ENCODE data around the gene KDM2A.

Gene KDM2A

DNA sequence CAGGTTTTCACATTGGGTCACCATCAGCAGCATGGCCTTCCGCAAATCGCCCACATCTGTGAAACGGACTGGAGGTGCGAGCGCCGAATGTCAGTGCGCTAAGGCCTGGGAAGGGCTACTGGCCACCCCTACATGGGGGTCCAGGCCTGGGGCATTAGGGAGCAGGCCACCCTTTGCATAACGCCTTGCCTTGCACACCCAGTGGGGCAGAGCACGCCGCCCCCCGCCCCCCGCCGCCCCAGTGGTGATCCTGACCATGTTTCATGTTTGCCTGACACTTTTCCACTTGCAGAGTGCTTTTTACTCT is 149.9 kb downstream of the KDM2A start:
- H3K36me3 ChIP-seq (ENCODE audit: control insufficient read depth, insufficient read depth, low read length) = peaks cover 10% of the 10 kb centered on the region
- H3K9ac ChIP-seq (ENCODE audit: low read length) = no peak overlapping the region
- peaks cover 44% of the 10 kb centered on the region for H3K4me1 ChIP-seq (ENCODE audit: control insufficient read depth, insufficient read depth, low read length)
- no peaks in the 10 kb centered on the region for H3K9me3 ChIP-seq (ENCODE audit: control insufficient read depth, insufficient read depth, low read depth, low read length)
- H3K4me3 ChIP-seq (ENCODE audit: low read depth, low read length) = no peak overlapping the region
- H3K27me3 ChIP-seq (ENCODE audit: control insufficient read depth, insufficient read depth, low read length) = peaks cover 19% of the 10 kb centered on the region
- H3K27ac ChIP-seq (ENCODE audit: low read depth, low read length) = no peak overlapping the region

DNA sequence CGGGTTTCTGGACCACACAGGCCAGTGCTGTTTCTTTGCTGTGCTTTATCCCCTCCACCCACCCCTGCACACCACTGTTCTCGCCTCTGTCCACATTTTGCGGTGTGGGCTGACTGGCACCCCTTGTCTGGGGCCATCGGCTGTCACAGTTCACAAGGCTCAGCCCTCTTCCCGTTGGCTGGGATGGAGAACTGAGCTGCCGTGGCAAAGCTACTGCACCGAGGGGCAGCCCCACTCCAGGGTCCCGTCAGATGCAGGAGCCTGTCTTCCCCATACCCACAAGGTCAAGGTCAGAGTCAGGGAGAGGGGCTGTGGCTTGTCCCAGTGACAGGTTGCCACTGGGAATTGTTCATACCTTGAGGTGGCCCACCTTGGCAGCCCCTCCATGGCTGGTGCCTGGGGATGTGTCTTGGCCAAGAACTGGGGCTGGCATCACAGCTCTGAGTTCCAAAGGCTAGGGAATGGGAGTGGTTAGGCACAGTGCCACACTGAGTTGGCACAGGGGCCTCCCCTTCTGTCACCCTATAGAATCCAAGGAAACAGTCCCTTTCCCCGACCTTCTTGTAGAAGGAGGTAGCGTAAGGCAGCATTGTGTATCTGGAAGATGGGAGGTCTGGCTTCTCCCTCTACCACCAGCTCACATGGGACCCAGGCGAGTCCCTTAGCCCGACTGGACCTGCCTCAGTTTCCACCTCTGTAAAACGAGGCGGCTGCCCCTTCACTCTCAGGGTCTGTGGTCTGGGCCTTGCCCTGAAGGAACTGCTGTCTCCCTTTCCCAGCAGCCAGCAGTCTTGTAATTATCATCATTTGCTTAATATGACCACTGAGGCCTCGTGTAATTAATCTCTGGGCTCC is 150.6 kb downstream of the KDM2A start:
- H3K9me3 ChIP-seq (ENCODE audit: control insufficient read depth, insufficient read depth, low read depth, low read length) = no peaks in the 10 kb centered on the region
- peaks cover 10% of the 10 kb centered on the region for H3K36me3 ChIP-seq (ENCODE audit: control insufficient read depth, insufficient read depth, low read length)
- H3K4me3 ChIP-seq (ENCODE audit: low read depth, low read length) = peak overlapping the region; percentile 43
- H3K4me1 ChIP-seq (ENCODE audit: control insufficient read depth, insufficient read depth, low read length) = peaks cover 44% of the 10 kb centered on the region
- H3K27me3 ChIP-seq (ENCODE audit: control insufficient read depth, insufficient read depth, low read length) = peaks cover 13% of the 10 kb centered on the region
- peak overlapping the region; percentile 39 for H3K9ac ChIP-seq (ENCODE audit: low read length)
- no peak overlapping the region for H3K27ac ChIP-seq (ENCODE audit: low read depth, low read length)

DNA sequence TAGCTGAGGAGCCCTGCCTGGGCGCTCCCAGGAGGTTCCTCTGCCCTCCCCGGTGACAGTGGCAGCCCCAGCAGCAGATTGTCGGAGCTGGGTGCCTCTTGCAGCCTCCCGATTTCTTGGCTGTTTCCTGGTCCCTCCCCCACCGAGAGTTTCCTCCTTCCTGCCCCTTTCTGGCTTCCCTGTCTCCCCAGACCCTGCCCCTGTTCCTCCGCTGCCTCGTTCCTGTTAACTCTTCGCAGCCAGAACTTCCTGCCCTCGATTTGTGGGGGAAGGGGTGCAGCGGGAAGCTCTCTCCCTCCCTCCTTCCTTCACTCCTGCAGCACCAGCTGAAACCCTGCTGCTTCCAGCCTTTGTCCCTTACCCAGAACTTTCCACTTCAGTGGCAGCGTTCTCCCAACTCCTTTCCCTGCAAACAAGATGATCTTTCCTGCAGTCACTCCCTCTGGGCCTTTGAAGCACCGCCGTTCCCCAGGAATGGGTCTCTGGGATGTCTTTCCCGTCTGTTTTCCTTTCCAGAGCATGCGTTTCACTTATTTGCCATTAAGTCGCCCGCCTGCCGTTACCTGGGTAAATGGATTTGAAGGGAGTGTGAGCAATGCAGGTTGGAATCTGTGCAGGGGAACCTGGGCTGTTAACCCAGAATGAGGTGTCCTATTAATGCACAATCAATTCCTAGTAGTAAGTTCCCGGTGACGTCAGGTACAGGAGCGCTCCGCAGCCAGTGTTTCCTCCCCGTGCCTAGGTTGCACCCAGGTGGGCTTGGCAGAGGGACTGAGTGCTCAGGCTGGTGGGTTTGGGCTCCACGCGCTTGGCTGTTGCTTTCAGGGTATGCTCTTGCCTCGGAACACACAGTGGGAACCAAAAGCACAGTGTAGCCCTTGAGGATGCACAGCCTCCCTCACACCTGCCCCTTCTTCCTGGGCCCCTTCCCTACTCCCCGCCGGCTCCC is 151.5 kb downstream of the KDM2A start:
- Histone ChIP-seq H3K27me3 (ENCODE audit: control insufficient read depth, insufficient read depth, low read length) (peaks cover 5% of the 10 kb centered on the region), H3K9me3 (ENCODE audit: control insufficient read depth, insufficient read depth, low read depth, low read length) (no peaks in the 10 kb centered on the region), H3K9ac (ENCODE audit: low read length) (peak overlapping the region; percentile 39), H3K4me3 (ENCODE audit: low read depth, low read length) (peak overlapping the region; percentile 43), H3K27ac (ENCODE audit: low read depth, low read length) (no peak overlapping the region), H3K36me3 (ENCODE audit: control insufficient read depth, insufficient read depth, low read length) (peaks cover 12% of the 10 kb centered on the region), H3K4me1 (ENCODE audit: control insufficient read depth, insufficient read depth, low read length) (peaks cover 44% of the 10 kb centered on the region)

DNA sequence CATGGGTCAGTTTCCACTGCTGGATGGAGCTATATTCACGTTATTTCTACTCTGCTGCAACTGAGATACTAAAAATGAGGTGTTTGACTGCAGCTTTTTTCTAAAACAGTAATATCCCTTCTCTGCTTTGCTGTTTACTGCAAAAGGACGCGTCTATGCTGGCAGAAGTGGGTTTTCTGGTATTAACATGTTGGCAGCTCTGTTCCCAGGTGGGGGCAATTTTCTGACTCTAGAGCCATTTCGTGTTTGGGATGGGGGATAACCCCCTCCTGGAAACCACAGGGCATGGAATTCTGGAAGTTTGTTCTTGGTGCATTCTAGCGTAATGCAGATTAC is 152.1 kb downstream of the KDM2A start:
- no peaks in the 10 kb centered on the region for H3K27me3 ChIP-seq (ENCODE audit: control insufficient read depth, insufficient read depth, low read length)
- H3K9me3 ChIP-seq (ENCODE audit: control insufficient read depth, insufficient read depth, low read depth, low read length) = no peaks in the 10 kb centered on the region
- no peak overlapping the region for H3K27ac ChIP-seq (ENCODE audit: low read depth, low read length)
- peaks cover 12% of the 10 kb centered on the region for H3K36me3 ChIP-seq (ENCODE audit: control insufficient read depth, insufficient read depth, low read length)
- peak overlapping the region; percentile 39 for H3K9ac ChIP-seq (ENCODE audit: low read length)
- peaks cover 49% of the 10 kb centered on the region for H3K4me1 ChIP-seq (ENCODE audit: control insufficient read depth, insufficient read depth, low read length)
- H3K4me3 ChIP-seq (ENCODE audit: low read depth, low read length) = peak overlapping the region; percentile 43; the same call in 1 of the 2 replicates

DNA sequence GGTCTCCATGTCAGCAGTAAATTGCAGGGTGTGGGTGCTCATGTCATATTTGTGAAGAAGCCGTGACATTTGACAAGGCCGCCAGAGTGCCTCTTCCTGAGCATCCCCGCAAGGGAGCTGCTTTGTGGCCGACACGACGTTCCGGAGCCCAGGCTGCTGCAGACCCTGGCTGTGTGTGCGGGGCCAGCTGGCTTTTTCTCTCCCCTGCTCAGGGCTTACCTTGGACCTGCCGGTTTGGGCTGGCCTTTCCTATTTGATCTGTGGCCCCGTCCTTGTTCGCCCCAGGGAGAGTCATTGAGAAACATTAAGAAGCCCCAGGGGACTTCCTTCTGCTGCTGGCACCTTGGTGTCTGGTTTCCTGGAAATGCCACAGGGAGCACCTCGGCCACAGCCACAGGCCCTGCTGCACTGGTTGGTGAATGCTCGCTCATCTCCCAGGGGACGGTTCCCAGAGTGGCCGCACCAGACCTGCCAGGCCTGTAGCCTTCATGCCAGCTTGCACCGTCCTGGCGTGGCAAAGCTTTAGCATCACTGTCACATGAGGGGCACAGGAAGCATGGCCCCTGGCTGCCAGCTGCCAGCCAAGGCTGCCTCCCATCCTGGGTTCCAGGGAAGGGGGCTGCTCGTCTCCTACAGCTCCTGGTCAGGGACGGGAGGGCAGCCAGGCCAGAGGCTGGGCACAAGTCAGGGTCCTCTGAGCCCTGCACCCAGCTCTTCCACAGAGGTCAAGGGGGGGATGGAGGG is 152.7 kb downstream of the KDM2A start:
- Histone ChIP-seq H3K9ac (ENCODE audit: low read length) (no peak overlapping the region), H3K4me3 (ENCODE audit: low read depth, low read length) (no peak overlapping the region), H3K27ac (ENCODE audit: low read depth, low read length) (no peak overlapping the region), H3K36me3 (ENCODE audit: control insufficient read depth, insufficient read depth, low read length) (peaks cover 12% of the 10 kb centered on the region), H3K4me1 (ENCODE audit: control insufficient read depth, insufficient read depth, low read length) (peaks cover 54% of the 10 kb centered on the region), H3K9me3 (ENCODE audit: control insufficient read depth, insufficient read depth, low read depth, low read length) (no peaks in the 10 kb centered on the region), H3K27me3 (ENCODE audit: control insufficient read depth, insufficient read depth, low read length) (no peaks in the 10 kb centered on the region)

DNA sequence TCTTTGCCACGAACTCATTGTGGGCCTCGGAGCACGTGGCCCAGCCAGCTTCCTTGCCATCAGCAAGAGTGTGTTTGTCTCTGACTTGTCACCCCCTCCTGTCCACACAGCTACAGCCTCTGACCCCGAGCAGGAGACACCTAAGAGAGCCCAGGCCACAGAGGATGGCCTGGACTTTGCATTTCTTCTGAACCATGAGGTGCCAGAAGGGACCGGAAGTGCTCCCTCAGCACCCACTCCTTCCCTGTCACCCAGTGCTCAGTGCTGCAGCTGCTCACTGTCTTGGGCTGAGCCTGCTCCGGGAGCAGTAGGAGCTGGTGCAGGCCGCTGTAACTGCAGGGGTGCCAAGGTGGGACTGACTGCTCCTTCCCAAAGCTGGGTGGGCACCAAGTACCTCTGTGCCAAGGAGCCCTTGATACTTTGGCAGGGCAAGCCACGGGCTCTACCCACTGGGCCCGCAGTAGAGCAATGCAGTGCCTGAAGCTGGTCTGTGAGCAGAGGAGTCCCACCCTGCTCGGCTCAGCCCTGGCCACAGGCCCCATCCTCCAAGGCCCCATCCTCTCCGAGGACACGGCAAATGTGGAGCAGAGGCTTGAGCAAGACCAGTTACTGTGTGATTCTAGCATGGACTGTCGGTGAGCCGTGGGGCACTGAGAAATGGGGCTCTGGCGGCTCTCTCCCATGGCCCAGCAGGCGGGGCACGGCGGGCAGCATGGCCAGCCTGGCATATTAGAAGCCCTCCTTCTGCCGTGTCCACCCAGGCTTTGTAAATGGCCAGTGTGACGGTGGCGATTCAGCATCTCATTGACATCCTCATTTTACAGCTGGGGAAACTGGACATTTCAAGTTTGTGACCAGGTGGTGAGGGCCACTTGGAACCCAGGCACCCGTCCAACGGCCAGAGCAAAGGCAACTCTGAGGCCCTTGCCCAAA is 153.5 kb downstream of the KDM2A start:
- H3K9ac ChIP-seq (ENCODE audit: low read length) = no peak overlapping the region
- H3K9me3 ChIP-seq (ENCODE audit: control insufficient read depth, insufficient read depth, low read depth, low read length) = no peaks in the 10 kb centered on the region
- no peak overlapping the region for H3K4me3 ChIP-seq (ENCODE audit: low read depth, low read length)
- H3K27ac ChIP-seq (ENCODE audit: low read depth, low read length) = no peak overlapping the region
- peaks cover 57% of the 10 kb centered on the region for H3K4me1 ChIP-seq (ENCODE audit: control insufficient read depth, insufficient read depth, low read length)
- no peaks in the 10 kb centered on the region for H3K27me3 ChIP-seq (ENCODE audit: control insufficient read depth, insufficient read depth, low read length)
- H3K36me3 ChIP-seq (ENCODE audit: control insufficient read depth, insufficient read depth, low read length) = peaks cover 12% of the 10 kb centered on the region

DNA sequence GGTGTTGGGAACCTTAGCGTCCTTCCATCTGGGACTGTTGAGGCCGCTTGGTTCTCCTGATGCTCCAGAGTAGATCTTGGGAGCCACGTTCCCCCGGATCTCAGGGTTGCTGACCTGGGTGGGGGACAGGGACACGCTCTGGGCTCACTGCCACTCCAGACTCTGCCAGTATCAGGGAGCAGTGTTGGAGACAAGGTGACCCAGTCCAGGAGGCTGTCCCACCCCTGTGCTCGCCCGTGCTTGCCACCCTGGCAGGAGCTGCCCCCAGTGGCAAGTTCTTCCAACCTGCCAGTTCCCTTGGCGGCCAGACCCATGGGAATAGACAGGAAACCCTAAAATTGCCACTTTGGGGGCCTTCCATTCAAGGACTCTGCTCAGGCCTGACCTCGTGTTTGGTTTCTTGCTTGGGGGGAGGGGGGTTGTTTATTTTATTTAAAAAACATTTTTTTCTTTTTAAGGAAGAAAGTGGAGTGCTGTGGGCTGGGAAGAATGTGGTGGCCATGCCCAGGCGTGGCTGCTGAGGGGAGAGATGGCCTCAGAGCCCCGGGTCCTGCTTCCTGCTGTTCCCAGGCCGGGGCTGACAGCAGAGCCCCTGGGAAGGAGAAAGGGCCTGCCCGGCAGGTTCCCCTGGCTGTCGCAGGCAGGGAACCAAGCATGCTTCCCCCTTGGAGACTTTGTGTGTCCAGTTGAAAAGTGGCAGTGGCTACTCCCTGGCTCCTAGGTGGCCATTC is 154.4 kb downstream of the KDM2A start:
- peaks cover 57% of the 10 kb centered on the region for H3K4me1 ChIP-seq (ENCODE audit: control insufficient read depth, insufficient read depth, low read length)
- H3K9ac ChIP-seq (ENCODE audit: low read length) = no peak overlapping the region
- H3K36me3 ChIP-seq (ENCODE audit: control insufficient read depth, insufficient read depth, low read length) = peaks cover 12% of the 10 kb centered on the region
- no peaks in the 10 kb centered on the region for H3K27me3 ChIP-seq (ENCODE audit: control insufficient read depth, insufficient read depth, low read length)
- no peak overlapping the region for H3K27ac ChIP-seq (ENCODE audit: low read depth, low read length)
- H3K4me3 ChIP-seq (ENCODE audit: low read depth, low read length) = no peak overlapping the region
- no peaks in the 10 kb centered on the region for H3K9me3 ChIP-seq (ENCODE audit: control insufficient read depth, insufficient read depth, low read depth, low read length)

DNA sequence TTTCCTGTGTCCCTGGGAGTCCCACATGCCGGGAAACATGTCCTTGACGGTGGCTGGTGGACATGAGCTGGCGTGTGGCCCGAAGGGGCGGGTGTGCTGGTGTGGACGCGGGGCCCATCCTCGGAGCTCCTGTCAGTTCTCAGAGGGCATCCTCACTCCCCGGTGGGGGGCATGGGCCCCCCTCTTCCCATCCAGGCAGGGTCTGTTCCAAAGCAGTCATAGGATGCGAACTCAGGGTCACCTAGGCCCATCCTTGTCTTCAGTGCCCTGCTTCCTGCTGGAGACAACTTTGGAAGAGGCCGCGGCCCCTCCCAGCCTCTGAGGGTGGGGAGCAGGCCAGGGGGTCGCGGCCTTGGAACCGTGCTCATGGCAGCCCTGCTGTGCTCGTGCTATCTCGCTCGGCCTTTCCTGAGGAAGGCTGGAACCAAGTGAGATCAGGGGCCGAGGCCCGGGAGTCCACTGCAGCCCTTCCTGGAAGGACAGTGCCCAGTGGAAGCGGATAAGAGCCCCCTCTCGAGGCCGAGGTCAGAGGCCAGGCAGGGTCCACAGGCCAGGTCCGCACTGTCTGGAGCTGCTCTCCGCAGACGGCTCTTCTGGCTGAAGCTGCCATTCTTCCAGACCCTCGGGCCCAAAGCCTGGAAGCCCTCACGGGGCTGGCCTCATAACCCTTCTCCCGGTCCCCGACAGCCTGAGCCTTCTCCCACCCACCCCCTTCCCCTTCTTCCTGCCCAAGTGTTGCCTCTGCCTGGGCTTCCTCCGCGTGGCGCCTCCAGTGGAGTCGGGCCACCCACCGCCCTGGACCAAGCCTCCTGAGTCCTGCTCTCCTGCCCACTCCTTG is 155.9 kb downstream of the KDM2A start:
- Histone ChIP-seq H3K9ac (ENCODE audit: low read length) (peak overlapping the region; percentile 14), H3K4me1 (ENCODE audit: control insufficient read depth, insufficient read depth, low read length) (peaks cover 44% of the 10 kb centered on the region), H3K9me3 (ENCODE audit: control insufficient read depth, insufficient read depth, low read depth, low read length) (no peaks in the 10 kb centered on the region), H3K27ac (ENCODE audit: low read depth, low read length) (no peak overlapping the region), H3K27me3 (ENCODE audit: control insufficient read depth, insufficient read depth, low read length) (no peaks in the 10 kb centered on the region), H3K36me3 (ENCODE audit: control insufficient read depth, insufficient read depth, low read length) (peaks cover 15% of the 10 kb centered on the region), H3K4me3 (ENCODE audit: low read depth, low read length) (no peak overlapping the region)

DNA sequence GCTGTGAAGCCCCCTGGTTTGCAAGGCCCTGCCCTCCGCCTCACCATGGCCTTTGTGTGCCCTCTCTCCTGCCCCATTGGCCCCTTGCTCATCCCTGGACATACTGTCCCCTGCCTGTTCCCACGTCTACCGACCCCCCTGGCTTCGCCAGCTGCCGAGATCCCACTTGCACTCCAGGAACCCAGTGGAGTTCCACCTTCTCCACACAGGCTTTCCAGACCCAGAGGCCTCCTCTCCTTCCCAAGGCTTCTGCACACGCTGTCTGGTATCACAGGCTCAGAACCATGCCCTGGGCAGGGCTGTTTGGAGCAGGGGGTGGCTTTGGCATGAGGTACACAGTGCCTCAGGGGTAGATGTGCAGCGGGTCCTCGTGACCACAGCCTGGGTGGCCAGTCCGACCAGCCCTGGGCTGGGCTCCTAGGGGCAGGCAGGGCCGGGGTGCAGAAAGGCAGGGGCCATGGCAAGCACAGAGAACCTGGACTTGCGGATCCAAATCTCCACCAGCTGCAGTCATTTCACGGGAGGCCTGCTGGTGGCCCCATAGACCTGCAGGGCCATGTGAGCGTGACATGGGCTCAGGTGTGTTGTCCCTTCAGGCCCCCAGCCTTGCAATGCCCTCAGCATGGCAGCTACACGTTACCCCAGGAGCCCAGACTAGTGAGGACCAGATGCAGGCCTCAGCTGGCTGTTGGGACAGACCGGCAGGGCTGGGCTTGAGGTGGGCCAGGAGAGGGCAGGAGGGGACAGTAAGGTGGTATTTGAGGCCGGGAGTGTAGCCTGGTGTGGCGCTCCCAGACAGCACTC is 156.7 kb downstream of the KDM2A start:
- no peak overlapping the region for H3K4me3 ChIP-seq (ENCODE audit: low read depth, low read length)
- no peaks in the 10 kb centered on the region for H3K27me3 ChIP-seq (ENCODE audit: control insufficient read depth, insufficient read depth, low read length)
- H3K4me1 ChIP-seq (ENCODE audit: control insufficient read depth, insufficient read depth, low read length) = peaks cover 36% of the 10 kb centered on the region
- H3K9ac ChIP-seq (ENCODE audit: low read length) = peak overlapping the region; percentile 14
- H3K9me3 ChIP-seq (ENCODE audit: control insufficient read depth, insufficient read depth, low read depth, low read length) = no peaks in the 10 kb centered on the region
- no peak overlapping the region for H3K27ac ChIP-seq (ENCODE audit: low read depth, low read length)
- peaks cover 23% of the 10 kb centered on the region for H3K36me3 ChIP-seq (ENCODE audit: control insufficient read depth, insufficient read depth, low read length)
